HepG2 (cell line): Measurements from ENCODE around the gene RNF125. TPM values are rescaled to one million over a fixed set of nuclear protein-coding genes. Genes with fewer than 3 reads are reported as not detected.

ENCODE experiments used
- AKAP8 ChIP-seq: sonication (generic); formaldehyde crosslinking; IDR thresholded peaks from 2 replicates; pipeline ENCODE4 v1.5.1; 2020; ENCODE audit warnings: mild to moderate bottlenecking, missing genetic modification reagents
- CBX5 ChIP-seq: sonication (generic); formaldehyde crosslinking; IDR thresholded peaks from 2 replicates; pipeline ENCODE4 v1.4.0; 2020; ENCODE audit warnings: missing genetic modification reagents, borderline replicate concordance
- CEBPB ChIP-seq: IDR thresholded peaks from 2 replicates; pipeline ENCODE4 v1.6.1; 2011; ENCODE audit warnings: low read depth, low read length, improper control_type of control experiment, borderline replicate concordance
- GRHL1 ChIP-seq: sonication (generic); formaldehyde crosslinking; conservative IDR thresholded peaks from 2 replicates; pipeline ENCODE4 v1.8.0; 2022; ENCODE audit warnings: missing genetic modification reagents
- HNRNPK ChIP-seq: fragments of 200-400 bp; formaldehyde crosslinking; IDR thresholded peaks from 2 replicates; pipeline ENCODE4 v1.6.1; 2018; ENCODE audit warnings: low read length, low read depth, moderate library complexity, mild to moderate bottlenecking; ENCODE audit not compliant: poor library complexity, severe bottlenecking
- KLF9 ChIP-seq: IDR thresholded peaks from 2 replicates; pipeline ENCODE4 v1.6.1; 2016; ENCODE audit warnings: low read depth
- MIER3 ChIP-seq: IDR thresholded peaks from 2 replicates; pipeline ENCODE4 v1.6.1; 2016; ENCODE audit warnings: missing compliant biosample characterization, borderline replicate concordance
- MIXL1 ChIP-seq: IDR thresholded peaks from 2 replicates; pipeline ENCODE4 v1.6.1; 2016
- MLXIP ChIP-seq: sonication (generic); formaldehyde crosslinking; IDR thresholded peaks from 2 replicates; pipeline ENCODE4 v1.9.0; 2021; ENCODE audit warnings: missing genetic modification reagents, borderline replicate concordance
- SMAD1 ChIP-seq: sonication (generic); formaldehyde crosslinking; IDR thresholded peaks from 2 replicates; pipeline ENCODE4 v1.4.0; 2020; ENCODE audit warnings: missing genetic modification reagents, low read depth, mild to moderate bottlenecking, borderline replicate concordance
- YEATS2 ChIP-seq: sonication (generic); formaldehyde crosslinking; IDR thresholded peaks from 2 replicates; pipeline ENCODE4 v1.4.0; 2020; ENCODE audit warnings: missing genetic modification reagents, borderline replicate concordance
- ZC3H4 ChIP-seq: sonication (generic); formaldehyde crosslinking; IDR thresholded peaks from 2 replicates; pipeline ENCODE4 v1.4.0; 2020; ENCODE audit warnings: missing genetic modification reagents, borderline replicate concordance
- ZKSCAN5 ChIP-seq: sonication (generic); formaldehyde crosslinking; IDR thresholded peaks from 2 replicates; pipeline ENCODE4 v1.5.1; 2020; ENCODE audit warnings: mild to moderate bottlenecking, missing genetic modification reagents
- ZNF10 ChIP-seq: sonication (generic); formaldehyde crosslinking; IDR thresholded peaks from 2 replicates; pipeline ENCODE4 v1.4.0; 2020; ENCODE audit warnings: mild to moderate bottlenecking, low read depth, missing genetic modification reagents, borderline replicate concordance
- ZNF331 ChIP-seq: sonication (generic); formaldehyde crosslinking; IDR thresholded peaks from 2 replicates; pipeline ENCODE4 v1.4.0; 2020; ENCODE audit warnings: missing genetic modification reagents
- ZNF350 ChIP-seq: sonication (generic); formaldehyde crosslinking; IDR thresholded peaks from 2 replicates; pipeline ENCODE4 v1.4.0; 2020; ENCODE audit warnings: mild to moderate bottlenecking, low read depth, missing genetic modification reagents, borderline replicate concordance
- ZNF451 ChIP-seq: sonication (generic); formaldehyde crosslinking; IDR thresholded peaks from 2 replicates; pipeline ENCODE4 v1.5.0; 2020; ENCODE audit warnings: mild to moderate bottlenecking, missing genetic modification reagents
- ZNF572 ChIP-seq: sonication (generic); formaldehyde crosslinking; IDR thresholded peaks from 2 replicates; pipeline ENCODE4 v1.5.1; 2020; ENCODE audit warnings: mild to moderate bottlenecking, missing genetic modification reagents
- ZNF597 ChIP-seq: sonication (generic); formaldehyde crosslinking; IDR thresholded peaks from 2 replicates; pipeline ENCODE4 v1.5.0; 2020; ENCODE audit warnings: missing genetic modification reagents
- polyA plus RNA-seq, 8 experiments: library from polyadenylated mRNA; depleted of rRNA in 3 of 8; stranded (reverse) in 7 of 8; unstranded in 1 of 8; fragments of >200 nt; fragmentation: Illumina TruSeq in 4 of 8; extraction: Trizol in 4 of 8; gene quantifications; 2 replicates each; pipeline versions ENCODE4 v1.2.1 to v1.2.3, GENCODE V29; 2011 to 2016; ENCODE audit warnings: low read depth in 4 of 8, missing spikeins in 1 of 8, mixed read lengths in 1 of 8; ENCODE audit not compliant: insufficient read depth in 1 of 8
- total RNA-seq, 5 experiments: library from RNA; depleted of rRNA; stranded (reverse); fragments of >200 nt; fragmentation: Illumina TruSeq; extraction: Trizol; gene quantifications; 2 replicates each; pipeline ENCODE4 v1.2.3, GENCODE V29; 2016; ENCODE audit warnings: low read depth in 1 of 5
- TF ChIP-seq, protein P1 (sequence below): sonication (generic); formaldehyde crosslinking; IDR thresholded peaks from 2 replicates; pipeline ENCODE4 v1.5.0; 2020; ENCODE audit warnings: missing genetic modification reagents

RNF125 gene
- total and polyA plus RNA-seq, 2 of the 13 experiments (the other 11 are each of a cell fraction or from before 2014, with no cell fraction given): 0.58 to 1.8 TPM

GRCh38 chr18:32018331-32019250 is at the start of gene RNF125 (continued):
- TF ChIP-seq GRHL1 (CRISPR knock-in tag) (no peak), CBX5 (CRISPR knock-in tag) (no peak), CEBPB (no peak), ZKSCAN5 (CRISPR knock-in tag) (no peak), ZNF451 (no peak), KLF9 (CRISPR knock-in tag) (no peak), HNRNPK (no peak), MIXL1 (no peak), AKAP8 (CRISPR knock-in tag) (no peak), MIER3 (CRISPR knock-in tag) (no peak), ZNF597 (CRISPR knock-in tag) (no peak), YEATS2 (CRISPR knock-in tag) (peak; percentile 52; the same call in 1 of the 2 replicates), MLXIP (CRISPR knock-in tag) (no peak), ZNF331 (CRISPR knock-in tag) (peak; percentile 18; the same call in 1 of the 2 replicates), ZC3H4 (CRISPR knock-in tag) (peak; percentile 58; the same call in 1 of the 2 replicates), ZNF10 (CRISPR knock-in tag) (no peak), ZNF572 (CRISPR knock-in tag) (peak; percentile 87; the same call in 1 of the 2 replicates), ZNF350 (CRISPR knock-in tag) (no peak), SMAD1 (CRISPR knock-in tag) (no peak)
- TF ChIP-seq, protein P1, sequence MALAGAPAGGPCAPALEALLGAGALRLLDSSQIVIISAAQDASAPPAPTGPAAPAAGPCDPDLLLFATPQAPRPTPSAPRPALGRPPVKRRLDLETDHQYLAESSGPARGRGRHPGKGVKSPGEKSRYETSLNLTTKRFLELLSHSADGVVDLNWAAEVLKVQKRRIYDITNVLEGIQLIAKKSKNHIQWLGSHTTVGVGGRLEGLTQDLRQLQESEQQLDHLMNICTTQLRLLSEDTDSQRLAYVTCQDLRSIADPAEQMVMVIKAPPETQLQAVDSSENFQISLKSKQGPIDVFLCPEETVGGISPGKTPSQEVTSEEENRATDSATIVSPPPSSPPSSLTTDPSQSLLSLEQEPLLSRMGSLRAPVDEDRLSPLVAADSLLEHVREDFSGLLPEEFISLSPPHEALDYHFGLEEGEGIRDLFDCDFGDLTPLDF (CRISPR knock-in tag): no peak
